Loucy (cell line): Measurements from ENCODE around the gene ZBTB16.

ENCODE experiments used
- EZH2phosphoT487 ChIP-seq: fragments of 200-600 bp; IDR thresholded peaks from 2 replicates; pipeline ENCODE4 v1.6.1; 2018; ENCODE audit warnings: antibody characterized with exemption, mild to moderate bottlenecking, moderate library complexity, borderline replicate concordance
- TF ChIP-seq, protein P1 (sequence below): fragments of 200-600 bp; sonication (generic); conservative IDR thresholded peaks from 2 replicates; pipeline ENCODE4 v1.5.1; 2014; ENCODE audit warnings: mild to moderate bottlenecking, antibody characterized with exemption, low read length

DNA sequence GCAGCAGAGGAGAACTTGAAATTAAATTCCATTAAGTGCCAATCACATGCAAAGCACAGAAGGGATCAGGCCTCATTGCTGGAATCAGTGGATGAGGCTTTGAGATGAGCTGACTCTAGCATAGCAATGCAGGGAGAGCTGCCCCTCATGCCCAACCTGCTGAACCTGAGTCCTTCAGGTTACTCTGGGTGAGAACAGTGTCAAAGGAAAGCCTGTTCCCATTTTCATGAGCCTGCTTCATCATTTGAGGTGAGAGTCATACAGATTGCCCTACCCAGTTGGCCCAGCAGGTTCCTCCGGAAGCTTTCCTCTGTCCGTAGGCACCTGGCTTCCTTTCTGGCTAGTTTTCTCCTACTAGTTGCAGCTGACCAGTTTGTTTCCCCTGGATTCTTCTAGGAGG is 25.9 kb upstream of the ZBTB16 start:
- TF ChIP-seq, protein P1, sequence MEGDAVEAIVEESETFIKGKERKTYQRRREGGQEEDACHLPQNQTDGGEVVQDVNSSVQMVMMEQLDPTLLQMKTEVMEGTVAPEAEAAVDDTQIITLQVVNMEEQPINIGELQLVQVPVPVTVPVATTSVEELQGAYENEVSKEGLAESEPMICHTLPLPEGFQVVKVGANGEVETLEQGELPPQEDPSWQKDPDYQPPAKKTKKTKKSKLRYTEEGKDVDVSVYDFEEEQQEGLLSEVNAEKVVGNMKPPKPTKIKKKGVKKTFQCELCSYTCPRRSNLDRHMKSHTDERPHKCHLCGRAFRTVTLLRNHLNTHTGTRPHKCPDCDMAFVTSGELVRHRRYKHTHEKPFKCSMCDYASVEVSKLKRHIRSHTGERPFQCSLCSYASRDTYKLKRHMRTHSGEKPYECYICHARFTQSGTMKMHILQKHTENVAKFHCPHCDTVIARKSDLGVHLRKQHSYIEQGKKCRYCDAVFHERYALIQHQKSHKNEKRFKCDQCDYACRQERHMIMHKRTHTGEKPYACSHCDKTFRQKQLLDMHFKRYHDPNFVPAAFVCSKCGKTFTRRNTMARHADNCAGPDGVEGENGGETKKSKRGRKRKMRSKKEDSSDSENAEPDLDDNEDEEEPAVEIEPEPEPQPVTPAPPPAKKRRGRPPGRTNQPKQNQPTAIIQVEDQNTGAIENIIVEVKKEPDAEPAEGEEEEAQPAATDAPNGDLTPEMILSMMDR = no peak
- no peak for TF ChIP-seq EZH2phosphoT487
